MM.1S (cell line): ENCODE data around the gene SPTY2D1.

Source experiments
- CTCF ChIP-seq: fragments of 300-600 bp; sonication (generic); IDR thresholded peaks from 2 replicates; pipeline ENCODE4 v1.5.1; 2016; ENCODE audit warnings: antibody characterized with exemption, low read length, mixed read lengths
- EZH2phosphoT487 ChIP-seq: fragments of 300-600 bp; sonication (generic); IDR thresholded peaks from 2 replicates; pipeline ENCODE4 v1.6.1; 2018; ENCODE audit warnings: antibody characterized with exemption, low read length

- TF ChIP-seq CTCF: no peak
- no peak for TF ChIP-seq EZH2phosphoT487
These were observed 1.3 kb downstream of the SPTY2D1 start for GRCh38 chr11:18632841-18633240.
